Measurements from ENCODE around the gene PRND.

- TF ChIP-seq CTCF (IDR thresholded peaks at IDR 0.05), result no peak
- TF ChIP-seq POLR2A (IDR thresholded peaks at IDR 0.05), result no peak
- no peak for TF ChIP-seq EP300 (IDR thresholded peaks at IDR 0.05)
Measured at GRCh38 chr20:4722993-4723392, 1.3 kb downstream of the PRND start.
